IPS-NIHi7 (cell line): ENCODE measurements around the gene WHRN.

Source experiments
- DNase-seq: peaks from one replicate; pipeline ENCODE4 v3.0.0; 2012; ENCODE audit warnings: mixed read lengths; ENCODE audit errors: extremely low spot score

WHRN gene

GRCh38 chr9:114421147-114421546 lies 84.1 kb downstream of the WHRN start:
- no peak for DNase-seq

- DNase-seq, result no peak
Observed at GRCh38 chr9:114419796-114420195, 85.5 kb downstream of the WHRN start.

- DNase-seq, result no peak
Observed at GRCh38 chr9:114418053-114418452, 87.2 kb downstream of the WHRN start.

DNA sequence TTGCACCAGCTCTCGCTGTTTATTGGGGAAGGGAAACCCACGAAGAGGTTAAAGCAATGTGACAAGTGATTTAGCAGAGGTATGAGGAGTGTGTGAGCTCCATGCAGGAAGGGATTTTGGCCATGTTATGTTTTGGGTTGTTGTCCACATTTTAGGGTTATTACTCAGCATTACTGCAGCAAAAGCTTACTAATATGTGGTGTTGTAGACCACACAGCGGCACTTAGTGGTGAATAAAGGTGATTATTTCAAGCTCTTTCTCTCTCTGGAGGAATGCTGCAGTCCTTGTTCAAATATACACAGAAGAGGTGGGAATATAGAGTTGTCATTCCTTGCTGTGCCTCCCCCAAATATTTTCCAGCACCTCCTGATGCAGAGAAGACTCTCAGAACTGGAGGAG lies 87.8 kb downstream of the WHRN start:
- no peak for DNase-seq

GRCh38 chr9:114416906-114417305 lies 88.4 kb downstream of the WHRN start:
- DNase-seq, result no peak

GRCh38 chr9:114416290-114416689 lies 89.0 kb downstream of the WHRN start:
- DNase-seq, result no peak

GRCh38 chr9:114414346-114414745 lies 90.9 kb downstream of the WHRN start:
- no peak for DNase-seq

- no peak for DNase-seq
Observed at GRCh38 chr9:114413861-114414301, 91.4 kb downstream of the WHRN start.

- DNase-seq, result no peak
Observed at GRCh38 chr9:114412048-114412683, 93.1 kb downstream of the WHRN start.

- DNase-seq, result no peak
Observed at GRCh38 chr9:114411452-114411851, 93.8 kb downstream of the WHRN start.

DNA sequence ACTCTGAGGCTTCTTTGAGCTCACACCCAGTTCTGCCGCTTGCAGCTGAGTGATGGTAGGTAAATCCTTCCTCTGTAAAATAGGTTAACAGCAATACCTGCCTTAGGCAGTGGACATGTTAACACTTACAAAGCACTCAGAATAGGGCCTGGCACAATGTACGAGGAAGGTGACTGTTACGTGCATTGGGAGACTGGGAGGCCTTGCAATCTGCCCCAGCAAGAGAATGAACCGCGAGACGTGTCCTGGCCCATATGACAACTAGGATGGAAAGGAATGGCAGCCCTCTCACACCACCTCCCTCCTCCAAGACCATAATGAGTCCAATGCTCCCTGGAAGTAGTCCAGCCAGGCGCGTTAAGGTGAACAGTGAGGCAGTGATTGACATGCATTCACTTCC lies 94.4 kb downstream of the WHRN start:
- DNase-seq, result no peak

DNA sequence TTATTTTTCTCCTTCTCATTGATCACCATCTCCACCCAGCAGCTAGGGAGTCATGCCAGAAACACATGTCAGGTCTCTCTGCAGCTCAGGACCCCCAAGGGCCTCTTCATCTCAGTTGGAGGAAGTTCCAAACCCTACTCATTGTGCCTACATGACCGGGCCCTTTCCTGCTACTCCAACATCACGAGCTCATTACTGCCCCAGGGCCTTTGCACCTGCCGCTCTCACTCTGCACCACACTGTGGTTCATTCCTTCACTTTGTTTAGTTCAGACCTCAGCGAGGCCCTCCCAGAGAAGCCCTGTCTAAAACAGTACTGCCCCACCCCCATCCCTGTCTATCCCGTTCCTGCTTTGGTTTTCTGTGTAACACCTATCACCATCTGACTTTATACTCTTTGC lies 95.4 kb downstream of the WHRN start:
- DNase-seq, result no peak

- DNase-seq, result no peak
Observed at GRCh38 chr9:114409103-114409780, 96.0 kb downstream of the WHRN start.

- DNase-seq, result no peak
Observed at GRCh38 chr9:114408645-114409044, 96.6 kb downstream of the WHRN start.

- DNase-seq, result no peak
Observed at GRCh38 chr9:114407889-114408288, 97.4 kb downstream of the WHRN start.

DNA sequence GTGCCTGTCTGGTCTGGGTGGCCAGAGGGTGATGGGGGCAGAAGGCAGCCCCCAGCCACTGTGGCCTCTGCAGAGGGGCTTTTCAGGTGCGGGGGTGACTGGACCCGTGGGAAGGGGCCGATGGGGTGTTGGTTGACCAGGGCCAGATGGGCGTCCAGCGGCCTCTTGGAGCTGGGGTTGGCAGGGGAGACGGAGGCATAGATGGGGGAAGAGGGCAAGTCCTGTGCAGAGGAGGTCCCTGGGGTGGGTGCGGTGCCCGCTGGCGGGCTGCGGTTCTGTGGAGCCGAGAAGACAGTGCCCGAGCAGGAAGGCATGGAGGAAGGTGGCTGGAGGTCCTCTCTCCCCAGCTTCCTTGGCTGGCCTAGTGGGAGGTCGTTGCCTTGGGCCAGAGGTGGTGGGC lies 98.8 kb downstream of the WHRN start:
- no peak for DNase-seq

- DNase-seq, result peak; percentile 90
Observed at GRCh38 chr9:114405294-114406034, 99.8 kb downstream of the WHRN start.

- DNase-seq, result no peak
Observed at GRCh38 chr9:114404531-114404930, 100.7 kb downstream of the WHRN start.

DNA sequence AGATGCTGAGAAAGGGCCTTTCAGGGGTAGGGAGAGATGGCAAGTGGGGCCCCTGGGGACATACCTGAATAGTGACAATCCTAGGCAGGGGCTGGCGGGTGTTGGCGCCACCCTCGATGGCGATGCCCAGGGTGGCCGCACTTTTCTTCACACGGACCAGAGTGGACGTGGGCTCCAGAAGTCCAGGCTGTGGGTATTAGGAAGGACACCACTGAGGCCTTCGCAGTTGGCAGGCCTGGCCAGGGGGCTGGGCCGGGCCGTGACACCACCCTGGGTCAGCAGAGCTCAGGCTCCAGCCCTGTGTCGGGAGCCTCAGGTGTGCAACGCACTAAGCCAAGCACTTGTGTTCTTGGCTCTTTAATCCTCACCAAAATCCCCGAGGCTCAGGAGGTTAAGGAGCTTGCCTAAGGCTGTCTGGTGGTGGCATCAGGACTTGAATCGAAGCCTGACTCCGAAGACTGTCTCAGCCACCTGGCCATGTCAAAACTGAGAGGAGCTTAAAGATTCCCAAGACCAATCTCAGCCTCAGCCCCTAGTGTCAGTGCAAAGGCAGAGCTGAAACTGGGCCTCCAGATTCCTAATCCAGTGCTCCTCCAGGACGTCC lies 102.0 kb downstream of the WHRN start:
- DNase-seq, result no peak

DNA sequence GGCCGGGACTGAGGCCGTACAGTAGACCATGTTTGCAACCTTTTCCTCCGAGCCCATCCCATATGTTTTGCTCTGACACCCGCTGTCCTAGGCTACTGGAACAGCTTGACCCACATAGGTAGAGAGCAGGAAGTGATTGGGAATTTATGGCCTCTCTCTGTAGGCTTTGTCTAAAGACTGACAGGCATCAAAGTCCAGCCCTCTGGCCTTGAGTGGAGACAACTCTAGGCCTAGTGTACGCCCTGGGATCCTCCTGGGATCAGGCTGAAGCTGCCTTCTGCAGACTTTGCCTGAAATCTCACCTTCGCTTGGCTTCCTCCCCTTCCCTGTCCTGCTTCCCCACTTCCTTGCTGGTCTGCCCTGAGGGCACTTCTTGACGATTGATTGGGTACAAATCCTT lies 103.9 kb downstream of the WHRN start:
- no peak for DNase-seq

DNA sequence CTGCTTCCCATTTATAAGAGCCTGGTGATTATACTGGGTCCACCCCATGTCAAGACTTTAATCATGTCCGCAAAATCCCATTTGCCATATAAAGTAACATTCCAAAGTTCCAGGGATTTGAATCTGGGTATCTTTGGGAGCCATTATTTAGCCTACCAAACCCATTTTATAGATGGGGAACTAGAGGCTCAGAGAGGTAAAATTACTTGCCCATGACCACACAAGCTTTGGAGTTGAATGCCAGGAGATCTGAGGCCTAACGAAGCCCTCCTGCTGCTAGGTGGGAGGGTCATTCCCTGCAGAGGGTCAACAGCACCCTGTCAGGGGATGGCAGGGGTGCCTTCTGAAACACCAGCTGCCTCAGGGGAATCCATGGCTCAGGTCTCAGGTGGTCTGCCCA lies 104.5 kb downstream of the WHRN start:
- no peak for DNase-seq

DNA sequence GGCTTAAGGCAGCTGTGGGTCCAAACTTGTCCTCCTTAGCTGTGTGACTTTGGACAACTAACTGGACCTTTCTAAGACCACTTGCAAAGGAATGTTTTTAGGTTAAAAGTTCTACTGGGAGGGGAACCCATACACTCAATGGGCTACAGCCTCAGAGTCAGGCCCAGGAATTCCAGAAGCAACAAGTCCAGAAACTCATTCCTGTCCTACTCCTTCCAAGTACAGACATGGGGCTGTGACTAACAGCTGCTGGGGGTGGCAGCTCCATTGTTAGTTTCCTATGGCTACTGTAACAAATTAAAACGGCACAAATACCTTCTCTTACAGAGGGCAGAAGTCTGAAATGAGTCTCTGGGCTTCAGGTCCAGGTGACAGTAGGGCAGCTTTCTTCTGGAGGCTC lies 105.1 kb downstream of the WHRN start:
- no peak for DNase-seq

GRCh38 chr9:114399381-114399780 lies 105.9 kb downstream of the WHRN start:
- DNase-seq, result no peak
